HEK293T (cell line): ENCODE results near the gene TSC1.

Experiments
- CTCF ChIA-PET: fragments of 350-600 bp; formaldehyde crosslinking; extraction: SDS; loops from one replicate; lab custom pipeline; 2021; ENCODE audit warnings: antibody characterized with exemption, inconsistent platforms; lab: Yijun Ruan, JAX
- POLR2A ChIA-PET: fragments of 350-600 bp; formaldehyde crosslinking; extraction: SDS; loops from one replicate; lab custom pipeline; 2020; ENCODE audit warnings: antibody characterized with exemption, inconsistent platforms; lab: Yijun Ruan, JAX
- DNase-seq: peaks from one replicate; pipeline ENCODE4 v3.0.0; 2012; ENCODE audit warnings: mixed read lengths; ENCODE audit errors: extremely low spot score
- ARNT ChIP-seq: fragments of 450-650 bp; IDR thresholded peaks from 2 replicates; pipeline ENCODE4 v1.6.1; 2017; ENCODE audit warnings: mild to moderate bottlenecking
- BHLHE40 ChIP-seq: fragments of 450-650 bp; IDR thresholded peaks from 2 replicates; pipeline ENCODE4 v1.6.1; 2016; ENCODE audit warnings: mild to moderate bottlenecking, moderate library complexity, borderline replicate concordance
- CTBP1 ChIP-seq: fragments of 450-650 bp; IDR thresholded peaks from 2 replicates; pipeline ENCODE4 v1.6.1; 2016; ENCODE audit warnings: borderline replicate concordance
- ELF4 ChIP-seq: fragments of 450-650 bp; IDR thresholded peaks from 2 replicates; pipeline ENCODE4 v1.6.1; 2017; ENCODE audit warnings: antibody characterized with exemption
- FOXA1 ChIP-seq: fragments of 450-650 bp; IDR thresholded peaks from 2 replicates; pipeline ENCODE4 v1.6.1; 2016; ENCODE audit warnings: mild to moderate bottlenecking
- FOXK2 ChIP-seq: fragments of 450-650 bp; IDR thresholded peaks from 2 replicates; pipeline ENCODE4 v1.6.1; 2016; ENCODE audit warnings: mild to moderate bottlenecking
- FOXM1 ChIP-seq: fragments of 450-650 bp; IDR thresholded peaks from 2 replicates; pipeline ENCODE4 v1.6.1; 2017; ENCODE audit warnings: mild to moderate bottlenecking, borderline replicate concordance
- HDGF ChIP-seq: fragments of 450-650 bp; IDR thresholded peaks from 2 replicates; pipeline ENCODE4 v1.6.1; 2017; ENCODE audit warnings: antibody characterized with exemption, borderline replicate concordance
- L3MBTL2 ChIP-seq: fragments of 450-650 bp; conservative IDR thresholded peaks from 2 replicates; pipeline ENCODE4 v1.6.1; 2016; ENCODE audit warnings: mild to moderate bottlenecking
- LEF1 ChIP-seq: fragments of 450-650 bp; IDR thresholded peaks from 2 replicates; pipeline ENCODE4 v1.6.1; 2017; ENCODE audit warnings: mild to moderate bottlenecking, borderline replicate concordance
- NFRKB ChIP-seq: fragments of 450-650 bp; IDR thresholded peaks from 2 replicates; pipeline ENCODE4 v1.6.1; 2016; ENCODE audit warnings: mild to moderate bottlenecking, moderate library complexity
- SP1 ChIP-seq: fragments of 450-650 bp; IDR thresholded peaks from 2 replicates; pipeline ENCODE4 v1.6.1; 2017
- SUZ12 ChIP-seq: fragments of 450-650 bp; IDR thresholded peaks from 2 replicates; pipeline ENCODE4 v1.6.1; 2016; ENCODE audit warnings: mild to moderate bottlenecking
- TARDBP ChIP-seq: fragments of 450-650 bp; IDR thresholded peaks from 2 replicates; pipeline ENCODE4 v1.6.1; 2016
- ZNF384 ChIP-seq: fragments of 450-650 bp; IDR thresholded peaks from 2 replicates; pipeline ENCODE4 v1.6.1; 2016
- TF ChIP-seq, protein P1 (sequence below): fragments of 450-650 bp; IDR thresholded peaks from 2 replicates; pipeline ENCODE4 v1.6.1; 2016

Gene TSC1

DNA sequence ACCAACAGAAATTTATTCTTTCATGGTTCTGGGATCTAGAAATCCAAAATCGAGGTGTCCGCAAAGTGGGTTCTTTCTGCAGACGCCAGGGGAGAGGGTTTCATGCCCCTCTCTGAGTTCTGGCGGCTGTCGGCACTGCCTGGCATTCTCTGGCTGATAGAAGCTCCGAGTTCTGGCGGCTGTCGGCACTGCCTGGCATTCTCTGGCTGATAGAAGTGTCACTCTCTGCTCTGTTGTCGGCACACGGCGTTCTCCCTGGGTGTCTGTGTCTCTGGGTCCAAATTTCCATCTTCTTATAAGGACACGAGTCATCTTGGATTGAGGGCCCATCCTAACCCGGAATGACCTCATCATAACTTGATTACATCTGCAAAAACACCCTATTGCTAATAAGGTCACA is 41.7 kb upstream of the TSC1 start:
- DNase-seq = no peak
- ChIA-PET CTCF (no interaction called here), POLR2A (no interaction called here)
- TF ChIP-seq ELF4 (no peak), CTBP1 (no peak), FOXK2 (no peak), SP1 (no peak), ZNF384 (no peak), FOXA1 (no peak), FOXM1 (no peak)

GRCh38 chr9:132985489-132985888 is 41.1 kb upstream of the TSC1 start:
- no peak for TF ChIP-seq ELF4
- no peak for TF ChIP-seq CTBP1
- TF ChIP-seq, protein P1, sequence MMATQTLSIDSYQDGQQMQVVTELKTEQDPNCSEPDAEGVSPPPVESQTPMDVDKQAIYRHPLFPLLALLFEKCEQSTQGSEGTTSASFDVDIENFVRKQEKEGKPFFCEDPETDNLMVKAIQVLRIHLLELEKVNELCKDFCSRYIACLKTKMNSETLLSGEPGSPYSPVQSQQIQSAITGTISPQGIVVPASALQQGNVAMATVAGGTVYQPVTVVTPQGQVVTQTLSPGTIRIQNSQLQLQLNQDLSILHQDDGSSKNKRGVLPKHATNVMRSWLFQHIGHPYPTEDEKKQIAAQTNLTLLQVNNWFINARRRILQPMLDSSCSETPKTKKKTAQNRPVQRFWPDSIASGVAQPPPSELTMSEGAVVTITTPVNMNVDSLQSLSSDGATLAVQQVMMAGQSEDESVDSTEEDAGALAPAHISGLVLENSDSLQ = no peak
- TF ChIP-seq FOXM1 = no peak
- TF ChIP-seq ARNT = no peak
- no peak for TF ChIP-seq L3MBTL2
- no peak for TF ChIP-seq BHLHE40
- no peak for TF ChIP-seq LEF1
- TF ChIP-seq ZNF384 = no peak
- no peak for TF ChIP-seq TARDBP
- TF ChIP-seq NFRKB = no peak
- TF ChIP-seq FOXK2 = no peak
- TF ChIP-seq SUZ12 = no peak
- TF ChIP-seq HDGF = no peak
- no peak for TF ChIP-seq FOXA1
- TF ChIP-seq SP1 = no peak
- POLR2A ChIA-PET = no interaction called here
- CTCF ChIA-PET = no interaction called here
- no peak for DNase-seq

- ChIA-PET CTCF (no interaction called here), POLR2A (no interaction called here)
- TF ChIP-seq SP1 = no peak
- TF ChIP-seq, protein P1 = no peak
- no peak for TF ChIP-seq ZNF384
- no peak for TF ChIP-seq HDGF
- TF ChIP-seq FOXM1 = no peak
- TF ChIP-seq L3MBTL2 = no peak
- no peak for TF ChIP-seq ARNT
- no peak for TF ChIP-seq CTBP1
- TF ChIP-seq TARDBP = no peak
- TF ChIP-seq SUZ12 = no peak
- TF ChIP-seq BHLHE40 = no peak
- TF ChIP-seq FOXA1 = no peak
- TF ChIP-seq ELF4 = no peak
- no peak for TF ChIP-seq FOXK2
- no peak for TF ChIP-seq NFRKB
- no peak for TF ChIP-seq LEF1
- DNase-seq = no peak
Observed at GRCh38 chr9:132985071-132985350, 40.6 kb upstream of the TSC1 start.

- CTCF ChIA-PET = no interaction called here
- POLR2A ChIA-PET = no interaction called here
- no peak for DNase-seq
- TF ChIP-seq L3MBTL2 (no peak), FOXK2 (no peak), LEF1 (no peak), HDGF (no peak), ZNF384 (no peak), TARDBP (no peak), FOXM1 (no peak), ARNT (no peak), NFRKB (no peak), BHLHE40 (no peak), SUZ12 (no peak), SP1 (no peak), FOXA1 (no peak), ELF4 (no peak), CTBP1 (no peak)
- TF ChIP-seq, protein P1 = no peak
Observed at GRCh38 chr9:132984202-132985070, 40.0 kb upstream of the TSC1 start.

GRCh38 chr9:132983491-132984201 is 39.2 kb upstream of the TSC1 start:
- ChIA-PET POLR2A (no interaction called here), CTCF (no interaction called here)
- no peak for DNase-seq
- TF ChIP-seq BHLHE40 = no peak
- TF ChIP-seq FOXM1 = no peak
- TF ChIP-seq SP1 = no peak
- TF ChIP-seq, protein P1 = no peak
- no peak for TF ChIP-seq ZNF384
- TF ChIP-seq FOXK2 = no peak
- no peak for TF ChIP-seq NFRKB
- no peak for TF ChIP-seq ARNT
- no peak for TF ChIP-seq SUZ12
- no peak for TF ChIP-seq FOXA1
- no peak for TF ChIP-seq ELF4
- no peak for TF ChIP-seq L3MBTL2
